ENCODE measurements around the gene SCGB3A1.

SCGB3A1 gene, protein sequence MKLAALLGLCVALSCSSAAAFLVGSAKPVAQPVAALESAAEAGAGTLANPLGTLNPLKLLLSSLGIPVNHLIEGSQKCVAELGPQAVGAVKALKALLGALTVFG

DNA sequence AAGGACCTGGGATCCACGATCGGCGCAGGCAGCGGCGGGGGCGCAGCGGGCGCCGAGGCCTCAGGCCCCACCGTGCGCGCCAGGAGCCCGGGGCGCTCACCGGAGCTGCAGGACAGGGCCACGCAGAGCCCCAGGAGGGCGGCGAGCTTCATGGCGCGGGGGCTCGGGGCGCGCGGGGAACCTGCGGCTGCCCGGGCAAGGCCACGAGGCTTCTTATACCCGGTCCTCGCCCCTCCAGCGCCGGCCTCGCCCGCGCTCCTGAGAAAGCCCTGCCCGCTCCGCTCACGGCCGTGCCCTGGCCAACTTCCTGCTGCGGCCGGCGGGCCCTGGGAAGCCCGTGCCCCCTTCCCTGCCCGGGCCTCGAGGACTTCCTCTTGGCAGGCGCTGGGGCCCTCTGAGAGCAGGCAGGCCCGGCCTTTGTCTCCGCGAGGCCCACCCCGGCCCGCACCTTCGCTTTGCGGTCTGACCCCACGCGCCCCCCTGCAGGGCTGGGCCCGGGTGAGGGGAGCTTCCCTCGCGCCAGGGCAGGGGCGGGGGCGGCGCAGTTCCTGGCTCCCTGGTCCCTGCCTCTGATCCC is at the start of gene SCGB3A1:
Gene SCGB3A1, minus strand, starts transcription at position 189 of the 577 bp plus-strand sequence. Its CDS starts 37 bp downstream, at position 152.
- no peak for DNase-seq

DNA sequence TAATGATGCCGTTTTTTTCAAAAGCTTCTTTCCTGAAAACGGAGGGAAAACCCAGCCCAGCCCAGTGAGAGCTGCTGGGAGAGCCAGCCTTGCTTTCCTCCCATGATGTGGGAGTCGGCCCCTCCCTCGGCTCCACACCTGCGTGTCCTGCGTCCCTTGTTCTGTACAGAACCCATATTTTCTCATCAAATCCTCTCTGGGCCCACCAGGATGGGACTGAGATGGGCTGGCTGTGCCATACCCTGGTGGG is 49.2 kb upstream of the SCGB3A1 start:
- no peak for DNase-seq

DNA sequence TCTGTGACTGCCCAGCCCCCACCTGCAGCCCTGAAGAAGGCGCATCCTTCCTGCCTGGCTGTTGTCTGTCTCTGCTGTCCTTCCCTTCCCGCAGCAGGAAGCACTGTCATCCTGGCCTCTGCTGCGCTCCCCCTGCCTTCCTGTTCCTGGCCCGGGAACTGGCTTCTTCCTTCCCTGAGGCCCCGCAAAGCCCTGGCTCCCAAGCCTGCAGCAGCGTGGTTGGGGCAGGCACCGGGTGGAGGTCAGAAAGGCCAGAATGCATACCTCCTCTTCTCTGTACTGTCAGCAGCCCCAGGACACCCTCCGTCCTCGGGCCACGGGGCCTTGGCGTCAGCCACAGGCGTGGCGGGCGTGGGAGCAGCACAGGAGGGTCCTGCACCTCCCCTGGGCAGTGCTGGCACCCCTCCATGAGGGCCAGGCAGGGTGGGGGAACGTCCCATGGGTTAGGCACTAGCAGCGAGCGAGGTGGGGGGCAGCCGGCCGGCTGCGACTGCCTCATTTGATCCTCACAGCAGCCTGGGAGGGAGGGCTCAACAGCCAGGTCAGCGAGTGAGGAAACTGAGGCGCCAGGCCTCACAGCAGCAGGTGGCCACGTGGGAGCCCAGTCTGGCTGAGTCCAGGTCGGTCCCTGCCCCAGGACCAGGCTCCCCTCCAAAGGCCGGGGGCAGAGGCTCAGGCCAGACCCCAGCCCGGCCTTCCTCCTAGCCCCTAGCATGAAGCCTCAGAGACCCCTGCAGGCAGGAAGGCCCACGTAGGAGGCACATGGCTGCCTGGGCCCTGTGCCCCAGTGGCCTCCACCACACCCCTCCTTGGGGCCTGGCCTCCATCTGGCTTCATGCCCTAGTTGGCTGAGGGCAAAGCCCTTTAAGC is 48.7 kb upstream of the SCGB3A1 start:
- no peak for DNase-seq

DNA sequence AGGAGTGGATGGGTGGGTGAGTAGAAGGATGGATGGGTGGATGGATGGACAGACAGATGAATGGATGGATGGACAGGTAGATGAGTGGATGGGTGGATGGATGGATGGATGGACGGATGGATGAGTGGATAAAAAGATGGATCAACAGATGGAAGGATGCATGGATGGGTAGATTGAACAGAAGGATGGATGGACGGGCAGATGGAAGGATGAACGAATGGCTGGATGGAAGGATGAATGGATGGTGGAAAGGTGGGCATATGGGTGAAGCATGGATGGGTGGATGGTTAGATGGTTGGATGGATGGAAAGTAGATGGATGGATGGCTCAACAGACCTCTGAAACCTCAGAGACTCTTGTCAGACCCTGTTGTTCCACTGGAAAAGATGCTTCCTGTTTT is 48.0 kb upstream of the SCGB3A1 start:
- no peak for DNase-seq

DNA sequence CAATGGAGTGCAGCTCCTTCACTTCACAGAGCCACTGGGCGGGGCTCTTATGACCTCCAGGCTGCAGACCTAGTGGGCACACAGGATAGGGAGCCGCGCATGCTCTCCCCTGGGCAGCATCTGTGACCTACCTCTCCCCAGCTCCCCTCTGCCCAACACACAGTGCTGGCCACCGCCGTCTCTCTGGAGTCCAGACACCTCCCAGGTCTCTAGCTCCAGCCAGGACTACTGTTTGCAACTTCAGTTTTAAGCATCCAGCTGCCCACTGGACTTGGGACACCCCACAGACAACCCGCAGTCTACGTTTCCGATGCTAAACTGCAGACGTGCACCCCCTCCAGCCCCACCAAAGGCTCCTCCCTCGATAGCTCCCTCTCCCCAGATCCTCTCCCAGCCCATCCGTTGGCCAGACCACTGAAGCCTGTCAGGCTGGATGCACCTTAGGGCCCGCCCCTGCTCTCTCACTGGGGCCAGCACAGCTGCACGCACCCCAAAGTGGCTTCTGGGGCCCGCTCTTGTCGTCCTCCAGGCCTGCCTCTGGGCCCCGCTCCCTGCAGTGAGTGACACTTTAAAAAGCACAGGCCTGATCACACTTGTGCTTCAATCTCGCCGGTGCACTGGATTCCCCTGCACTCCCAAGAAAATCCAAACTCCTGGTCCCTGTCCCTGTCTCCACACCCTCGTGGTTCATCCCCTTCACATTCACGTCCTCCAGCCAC is 46.8 kb upstream of the SCGB3A1 start:
- DNase-seq = no peak

DNA sequence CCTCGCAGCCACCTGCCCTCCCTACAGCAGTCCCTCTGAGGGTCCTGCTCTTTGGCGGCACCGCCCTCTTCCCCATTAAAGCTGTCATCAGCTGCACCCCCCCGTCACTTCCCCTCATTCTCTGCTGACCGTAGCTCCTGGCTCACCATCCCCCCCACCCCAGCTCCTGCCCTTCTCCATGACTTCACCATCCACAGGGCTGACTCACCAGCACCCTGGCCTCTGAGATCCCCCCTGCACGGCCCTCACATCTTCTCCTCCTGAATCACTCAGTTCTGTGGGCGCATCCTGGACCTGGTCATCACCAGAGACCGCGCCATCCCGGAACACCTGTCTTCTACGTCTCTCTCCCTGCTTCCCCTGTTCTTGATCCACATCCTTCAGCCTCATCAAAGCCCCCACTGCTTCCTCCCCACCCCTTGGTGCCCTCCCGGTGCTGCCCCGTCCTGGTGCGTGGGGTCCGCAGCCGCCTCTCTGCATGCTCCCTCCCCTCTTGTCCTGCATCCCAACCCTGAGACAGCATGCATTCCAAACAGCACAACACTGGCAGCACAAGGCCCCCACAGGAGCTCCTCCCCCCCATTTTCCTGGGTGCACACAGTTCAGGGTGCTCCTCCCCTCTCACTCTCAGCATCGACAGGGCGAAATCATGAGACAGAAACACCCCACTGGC is 45.2 kb upstream of the SCGB3A1 start:
- no peak for DNase-seq

DNA sequence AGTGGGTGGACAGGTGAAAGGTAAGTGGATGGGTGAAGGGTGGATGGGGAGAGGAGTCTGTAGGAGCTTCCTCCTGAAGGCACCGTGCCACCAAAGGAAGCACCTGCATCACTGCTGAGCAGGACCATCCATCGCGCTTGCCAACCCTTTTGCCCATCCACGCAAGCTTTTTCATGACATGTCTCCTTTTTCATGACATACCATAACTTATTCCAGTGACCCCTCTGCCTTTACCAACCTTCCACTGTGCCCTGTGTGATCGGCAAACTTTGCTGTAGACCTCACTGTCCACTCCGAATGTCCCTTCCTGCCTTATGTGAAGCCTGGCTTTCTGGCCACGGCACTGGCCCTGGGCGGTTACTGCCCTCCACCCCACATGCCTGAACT is 44.7 kb upstream of the SCGB3A1 start:
- no peak for DNase-seq

DNA sequence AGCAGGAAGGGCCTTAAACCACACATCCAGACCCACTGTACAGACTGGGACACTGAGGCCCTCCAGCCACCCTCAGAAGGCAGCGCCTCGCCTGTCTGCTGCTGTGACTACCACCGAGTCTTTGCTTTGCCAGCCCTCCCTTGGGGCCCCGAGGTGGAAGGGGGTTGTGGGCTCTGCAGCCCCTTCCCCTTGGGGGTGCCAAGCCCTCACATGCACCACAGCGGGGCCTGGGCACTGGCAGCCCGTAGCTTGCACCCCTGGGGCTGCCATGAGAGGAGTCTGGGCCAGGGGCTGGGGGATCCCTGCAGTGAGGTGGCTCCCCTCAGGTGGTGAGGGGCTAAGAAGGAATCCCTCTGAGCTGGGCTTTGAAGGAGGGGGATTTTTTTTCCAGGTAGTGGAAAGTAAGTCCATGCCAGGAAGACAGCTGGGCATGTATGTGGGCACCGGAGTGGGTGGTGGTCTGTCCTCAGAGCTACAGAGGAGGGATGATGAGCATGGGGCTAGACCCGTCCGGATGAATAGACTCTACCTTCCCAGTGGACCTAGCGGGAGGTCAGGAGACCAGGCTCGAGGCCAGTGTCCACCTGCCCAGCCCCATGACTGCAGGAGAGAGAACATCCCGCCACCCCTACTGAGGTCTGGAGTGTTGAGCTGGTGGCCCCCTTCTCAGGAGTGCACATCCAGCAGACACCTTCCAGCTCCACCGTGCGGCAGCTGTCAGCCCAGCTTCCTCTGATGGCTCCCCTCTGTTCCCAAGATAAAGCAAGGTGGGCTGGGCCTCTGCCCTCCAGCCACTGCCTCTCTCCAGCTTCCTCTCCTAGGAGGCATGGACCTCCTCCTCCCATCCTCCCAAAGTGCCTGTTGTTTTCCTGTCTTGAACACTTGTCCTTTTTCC is 42.2 kb upstream of the SCGB3A1 start:
- no peak for DNase-seq

DNA sequence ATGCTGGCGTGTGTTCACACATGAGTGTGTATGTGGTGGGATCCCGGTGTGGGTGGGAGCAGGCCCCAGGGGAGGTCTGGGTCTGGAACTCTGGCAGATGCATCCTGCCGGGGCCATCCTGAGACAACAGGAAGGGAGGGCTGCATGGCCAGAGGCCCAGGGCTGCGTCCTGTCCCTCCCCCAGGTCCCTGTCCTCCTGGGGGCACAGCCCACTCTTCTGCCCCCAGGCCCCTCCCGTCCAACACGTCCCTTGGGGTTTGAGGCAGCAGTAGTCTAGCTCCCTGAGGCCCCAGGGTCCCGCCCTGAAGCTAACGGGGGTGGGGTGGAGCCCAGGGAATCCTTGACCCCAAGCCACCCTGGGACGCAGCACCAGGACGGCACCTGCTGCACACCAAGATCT is 41.5 kb upstream of the SCGB3A1 start:
- no peak for DNase-seq

DNA sequence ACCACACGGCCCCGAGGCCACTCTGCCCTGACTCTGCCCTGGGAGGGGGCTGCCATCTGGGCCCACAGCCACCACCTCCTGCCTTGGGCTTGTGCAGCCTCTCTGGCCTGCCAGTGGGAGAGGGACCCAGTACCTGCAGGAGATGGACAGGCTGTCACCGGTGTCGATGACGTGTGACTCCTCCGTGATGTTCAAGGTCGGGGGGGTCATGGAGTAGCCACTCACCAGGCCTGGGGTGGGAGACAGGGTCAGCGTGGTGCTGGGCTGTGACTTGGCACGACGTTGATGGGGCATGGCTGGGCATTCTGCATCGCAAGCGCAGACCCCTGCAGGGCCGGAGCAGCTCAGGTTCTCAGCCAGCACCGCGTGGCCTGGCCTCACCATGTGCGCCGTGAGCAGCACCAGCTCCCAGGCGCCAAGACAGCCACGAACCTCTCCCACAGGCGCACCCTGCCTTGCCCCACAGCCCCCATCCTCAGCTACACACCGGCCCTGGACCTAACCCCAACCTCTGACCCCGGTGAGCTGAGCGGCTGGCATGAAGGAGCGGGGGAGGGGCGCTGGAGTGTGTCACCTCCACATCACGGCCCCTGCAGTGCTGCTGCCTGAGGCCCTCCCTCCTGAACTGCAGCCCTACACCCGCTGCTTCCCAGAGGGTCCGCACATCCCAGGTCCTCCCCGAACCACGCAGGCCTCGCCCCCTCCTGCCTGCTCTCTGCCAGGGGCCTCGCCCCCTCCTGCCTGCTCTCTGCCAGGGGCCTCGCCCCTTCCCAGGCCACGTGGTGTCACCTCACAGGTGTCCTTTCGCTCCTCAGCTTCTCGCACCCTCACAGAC is 40.5 kb upstream of the SCGB3A1 start:
- no peak for DNase-seq

DNA sequence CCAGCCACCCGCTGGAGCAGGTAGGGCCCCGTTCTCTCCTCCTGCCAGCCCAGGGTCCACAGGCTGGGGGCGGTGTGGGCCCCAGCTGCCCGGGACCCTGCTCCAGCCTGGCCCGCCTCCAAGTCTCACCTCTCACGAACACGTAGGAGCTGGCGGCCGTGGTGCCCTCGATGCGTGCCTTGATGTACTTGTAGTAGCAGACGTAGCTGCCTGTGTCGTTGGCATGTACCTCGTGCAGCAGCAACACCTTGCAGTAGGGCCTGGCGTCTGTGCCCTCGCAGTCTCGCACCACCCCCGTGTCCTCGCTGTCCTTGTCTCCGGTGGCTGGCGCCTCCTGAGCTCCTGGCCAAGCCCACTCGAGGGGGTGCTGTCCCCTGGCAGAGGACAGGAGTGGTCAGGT is 39.1 kb upstream of the SCGB3A1 start:
- no peak for DNase-seq

DNA sequence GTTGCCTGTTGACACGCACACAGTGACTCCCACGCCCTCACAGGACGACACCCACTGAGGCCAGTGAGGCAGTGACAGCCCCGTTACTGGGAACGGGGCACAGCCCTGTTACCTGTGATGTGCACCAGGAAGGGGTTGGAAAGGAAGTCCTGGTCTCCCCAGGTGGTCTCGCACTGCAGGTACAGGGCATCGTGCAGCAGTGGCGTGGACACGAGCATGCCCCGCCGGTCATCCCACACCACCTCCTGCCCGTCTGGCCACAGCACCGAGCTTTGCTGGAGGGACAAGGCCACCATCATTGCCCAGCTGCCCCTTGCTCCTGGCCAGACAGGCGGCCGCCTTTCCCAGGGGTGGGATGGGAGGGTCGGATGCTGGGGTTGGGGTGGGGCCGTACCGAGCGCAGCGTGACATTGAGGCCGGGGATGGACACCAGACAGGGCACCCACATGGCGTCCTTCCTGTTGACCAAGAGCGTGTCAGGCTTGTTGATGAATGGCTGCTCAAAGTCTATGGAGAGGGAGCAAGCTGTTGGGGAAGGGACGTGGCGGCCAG is 38.6 kb upstream of the SCGB3A1 start:
- no peak for DNase-seq

DNA sequence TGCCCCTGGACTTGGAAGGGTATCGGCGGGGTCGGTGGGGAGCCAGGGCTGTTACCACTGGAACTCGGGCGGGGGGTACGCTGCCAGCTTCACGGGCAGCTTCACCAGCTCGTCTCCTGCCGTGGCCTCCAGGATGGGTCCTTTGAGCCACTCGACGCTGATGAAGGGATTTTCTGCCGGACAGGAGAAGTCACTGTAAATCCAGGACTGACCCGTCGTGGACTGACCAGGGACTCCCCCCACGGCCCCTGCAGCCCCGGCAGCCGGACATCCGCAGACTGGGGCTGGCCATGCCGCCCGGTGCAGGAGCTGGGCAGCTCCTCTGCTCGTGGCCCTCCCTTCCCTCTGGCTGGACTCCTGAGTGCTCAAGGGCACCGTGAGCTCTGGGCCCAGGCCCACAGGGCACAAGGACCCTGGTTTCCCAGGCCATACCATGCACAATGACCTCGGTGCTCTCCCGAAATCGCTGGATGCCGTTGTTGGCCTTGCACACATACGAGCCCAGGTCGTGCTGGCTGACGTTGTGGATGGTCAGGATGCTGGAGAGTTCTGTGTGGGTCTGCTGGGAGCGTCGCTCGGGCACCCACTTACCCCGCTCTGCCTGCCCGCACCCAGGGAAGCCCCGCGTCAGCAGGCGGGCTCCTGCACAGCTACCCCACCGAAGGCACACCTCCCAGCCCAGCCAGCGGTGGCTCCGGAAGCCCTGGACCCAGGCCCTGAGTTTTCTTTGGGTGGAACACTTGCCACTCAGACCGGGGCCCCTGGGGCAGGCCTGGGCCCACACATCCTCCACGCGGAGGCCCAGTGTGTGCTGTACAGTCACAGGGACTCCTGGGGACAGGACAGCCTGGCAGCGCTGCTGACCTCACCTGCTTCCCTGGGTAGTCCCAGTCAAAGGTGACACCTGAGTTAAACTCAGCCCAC is 37.8 kb upstream of the SCGB3A1 start:
- no peak for DNase-seq

DNA sequence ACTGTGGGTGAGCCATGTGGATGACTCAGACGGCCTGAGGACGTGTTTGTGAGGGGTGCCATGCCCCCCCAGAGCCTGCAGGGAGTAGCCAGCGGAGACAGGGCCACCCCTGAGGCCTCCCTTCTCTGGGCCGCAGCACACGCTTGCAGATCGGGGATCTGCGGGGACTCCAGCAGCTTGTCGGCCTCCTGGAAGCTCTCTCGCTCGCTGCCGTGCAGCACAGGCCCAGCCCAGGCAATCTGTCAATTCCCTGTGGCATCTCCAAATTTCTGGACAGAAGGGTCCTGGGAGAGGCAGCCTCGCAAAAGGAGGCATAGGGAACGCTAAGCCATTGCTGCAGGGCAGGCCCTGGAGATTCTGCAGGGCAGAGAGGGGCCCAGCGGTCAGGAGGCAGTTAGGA is 36.9 kb upstream of the SCGB3A1 start:
- DNase-seq = no peak

DNA sequence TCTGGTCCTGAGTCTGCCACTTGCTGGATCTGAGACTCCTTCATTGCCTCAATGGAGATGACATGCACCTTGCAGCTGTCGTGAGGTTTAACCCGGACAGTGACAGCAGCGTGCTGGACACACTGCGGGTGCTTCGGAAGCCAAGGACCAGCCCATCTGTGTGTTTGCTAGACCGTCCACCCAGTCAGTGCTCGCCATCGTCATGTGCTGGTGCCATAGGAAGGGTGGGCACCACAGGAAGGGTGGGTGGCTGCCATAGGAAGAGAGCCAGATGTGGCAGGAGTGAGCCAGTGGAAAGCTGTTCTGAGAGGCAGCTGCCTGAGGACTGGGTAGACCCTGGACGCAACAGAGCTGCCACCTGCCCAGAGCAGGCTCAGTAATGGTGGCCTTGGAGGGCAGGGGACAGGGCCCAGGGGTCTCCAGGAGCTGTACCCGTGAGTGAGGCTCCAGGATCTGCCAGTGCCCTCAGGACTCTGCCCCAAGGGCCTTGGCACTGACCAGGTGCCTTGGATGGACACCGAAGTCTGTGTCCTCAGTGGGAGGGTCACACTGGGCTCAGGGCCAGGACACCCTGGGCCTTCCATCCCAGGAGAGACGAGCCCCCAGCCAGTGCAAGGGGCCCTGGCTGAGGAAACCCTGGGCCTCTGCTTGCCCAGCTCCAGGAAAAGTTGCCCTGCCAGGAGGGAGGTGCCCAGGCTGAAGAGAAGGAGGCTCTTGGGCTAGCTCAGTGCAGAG is 36.3 kb upstream of the SCGB3A1 start:
- DNase-seq = no peak

DNA sequence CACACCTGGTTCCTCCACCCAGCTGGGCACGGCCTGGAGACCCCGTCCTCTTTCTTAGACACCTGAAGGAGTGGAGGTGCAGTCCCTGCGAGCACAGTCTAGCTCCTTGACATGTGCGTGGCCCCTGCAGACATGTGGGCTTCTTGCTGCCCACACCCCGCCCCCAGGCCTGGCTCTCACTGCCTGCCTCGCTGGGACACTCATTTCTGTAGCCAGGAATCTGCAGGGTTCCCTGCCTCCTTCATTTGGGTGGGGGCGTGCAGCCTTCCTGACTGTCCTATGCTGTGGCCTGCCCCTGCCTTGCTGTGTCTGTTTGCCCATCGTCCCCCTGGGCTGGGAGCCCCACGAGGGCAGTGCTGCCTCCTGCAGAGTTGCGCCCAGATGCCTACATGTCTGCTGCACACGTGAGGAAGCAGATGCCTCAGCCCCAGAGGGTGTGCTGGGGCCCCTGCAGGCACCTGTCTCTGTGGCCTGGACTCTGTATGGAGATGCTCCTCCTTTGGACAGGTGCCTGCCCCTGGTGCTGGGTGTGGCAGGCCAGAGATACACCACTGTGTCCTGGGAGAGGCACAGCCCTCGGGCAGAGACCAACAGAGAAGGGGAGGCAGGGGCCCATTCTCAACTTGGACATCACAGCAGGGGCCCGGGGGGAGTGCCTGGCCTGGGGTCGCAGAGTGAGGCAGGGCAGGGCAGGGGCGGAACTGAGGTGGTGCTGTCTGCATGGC is 35.5 kb upstream of the SCGB3A1 start:
- no peak for DNase-seq

DNA sequence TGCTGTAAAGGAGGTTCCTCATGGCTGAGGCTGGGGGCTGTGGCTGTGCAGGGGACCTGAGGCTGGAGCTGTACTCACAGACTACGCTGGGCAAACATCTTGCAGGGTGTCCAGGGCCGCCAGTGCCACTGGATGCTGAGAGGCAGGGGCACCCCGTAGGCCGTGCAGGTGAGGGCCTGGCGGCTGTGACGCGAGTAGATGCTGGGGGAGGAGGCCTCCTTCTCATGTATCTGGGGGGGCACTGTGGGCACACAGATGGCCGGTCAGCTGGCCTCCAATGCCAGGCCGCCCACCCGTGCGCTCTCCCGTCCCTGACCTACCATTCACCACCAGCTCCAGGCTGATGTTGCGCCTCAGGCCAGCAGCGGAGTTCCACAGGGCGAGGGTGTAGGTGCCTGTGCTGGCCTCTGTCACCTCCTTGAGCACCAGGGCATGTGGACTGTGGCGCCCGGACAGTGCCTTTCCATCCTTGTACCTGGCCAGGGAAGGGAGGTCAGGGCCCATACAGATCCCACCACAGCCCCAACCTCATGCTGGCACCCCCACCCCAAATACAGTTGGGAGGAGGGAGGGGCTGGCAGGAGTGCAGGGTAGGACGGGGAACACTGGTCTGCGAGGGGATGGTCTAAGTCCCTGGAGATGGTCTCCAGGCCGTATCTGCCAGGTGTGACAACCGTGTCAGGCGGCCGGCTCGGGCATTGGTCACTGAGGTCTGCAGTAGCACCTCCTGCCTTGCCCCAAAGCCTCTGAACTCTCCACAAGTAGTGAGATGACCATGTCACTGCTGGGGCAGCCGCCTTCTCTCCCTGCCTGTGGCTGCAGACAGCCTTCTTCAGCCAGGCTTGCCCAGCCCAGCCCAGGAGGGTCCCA is 34.7 kb upstream of the SCGB3A1 start:
- DNase-seq = no peak

Data from NCI-H1436 treated with DMSO at 0.1 percent for 48 hours (cell line).